Stimulated activated CD8-positive, alpha-beta memory T cell treated with anti-CD3 and anti-CD28 coated beads, Interleukin-7, amount 100 ng/mL, for 48 hours (primary cell): ENCODE measurements around the gene UNC13C.
"Not testable (repeated sequence)": the region's sequence is repeated elsewhere in the genome, so short reads cannot be mapped to it uniquely, and the experiment has no call there.

Experiments
- DNase-seq, 2 donors: peaks; one replicate each; pipeline ENCODE4 v3.0.0-alpha.2; 2020; ENCODE audit warnings: low read depth in 1 of 2; ENCODE audit errors: extremely low read depth in 1 of 2

Gene UNC13C

DNA sequence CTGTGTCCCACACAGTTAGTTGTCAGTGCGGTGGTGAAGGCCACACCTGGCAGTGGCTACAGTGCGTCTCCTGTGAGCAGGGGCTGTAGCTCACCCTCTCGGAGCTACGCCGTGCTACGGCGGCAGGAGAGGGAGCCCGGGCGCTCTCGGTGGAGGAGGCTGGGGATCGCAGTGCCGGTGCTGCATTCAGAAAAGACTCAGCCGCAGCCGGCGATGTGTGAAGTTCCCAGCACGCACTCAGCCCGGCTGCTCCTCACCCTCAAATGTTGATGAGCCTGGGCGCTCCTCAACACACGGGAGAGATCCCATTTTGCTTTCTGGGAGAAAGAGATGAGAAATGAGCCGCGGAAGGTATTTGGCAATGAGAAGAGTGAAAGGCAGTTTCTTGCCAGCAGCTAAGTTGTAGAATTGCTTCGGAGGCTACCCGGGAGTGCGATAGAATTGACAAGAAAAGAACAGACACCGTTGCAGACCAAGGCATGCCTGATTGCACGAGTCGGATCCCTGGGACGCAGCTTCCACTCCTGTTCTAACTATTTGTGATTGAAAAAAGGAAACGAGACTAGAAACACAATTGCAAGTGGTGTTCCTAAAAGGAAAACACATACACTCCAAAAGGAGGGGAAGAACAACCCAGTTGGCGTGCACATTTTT is at the start of gene UNC13C:
TSS of gene UNC13C (plus strand) at position 189 of the 654 bp plus-strand sequence. CDS start 34,463 bp downstream, outside the sequence.
- no peak for DNase-seq

DNA sequence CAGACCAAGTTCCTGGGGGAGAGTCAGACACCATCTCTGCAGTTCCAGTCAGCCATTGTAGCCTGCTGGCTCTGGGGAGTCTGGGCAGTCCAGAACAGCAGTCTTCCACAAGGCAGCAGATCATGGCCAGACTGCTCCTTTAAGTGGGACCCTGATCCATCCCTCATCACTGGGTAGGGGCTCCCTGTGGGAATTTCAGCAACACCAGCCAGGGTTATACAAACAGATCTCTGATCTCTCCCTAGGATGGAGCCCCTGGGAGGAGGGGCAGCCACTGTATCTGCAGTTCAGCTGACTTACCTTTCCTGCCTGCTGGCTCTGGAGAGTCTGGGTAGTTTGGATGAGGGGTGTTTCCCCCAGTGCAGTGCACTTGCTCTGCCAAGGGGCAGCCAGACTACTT is 42.1 kb upstream of the UNC13C start:
- DNase-seq: no peak

GRCh38 chr15:53937632-53938031 is 40.6 kb upstream of the UNC13C start:
- not testable (repeated sequence) for DNase-seq

- no peak for DNase-seq
Observed at GRCh38 chr15:53950572-53950971, 27.7 kb upstream of the UNC13C start.

DNA sequence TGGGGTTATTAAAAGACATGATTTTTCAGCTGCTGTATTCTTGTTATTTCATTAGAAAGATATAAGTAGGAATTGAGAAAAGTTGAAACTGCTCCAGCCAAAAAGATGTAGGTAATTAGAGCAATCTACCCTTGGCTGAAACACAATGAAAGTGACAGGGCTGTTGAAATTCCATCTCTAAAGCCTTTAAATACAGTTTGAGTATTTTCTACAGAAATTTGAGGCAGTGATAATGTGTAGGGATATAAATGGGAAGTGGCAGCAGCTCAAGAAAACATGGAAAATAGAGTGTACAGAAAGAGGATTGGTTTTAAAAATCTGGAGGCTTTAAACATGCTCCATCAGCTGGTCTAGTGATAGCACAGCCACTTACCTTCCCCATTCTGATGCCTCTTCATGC is 22.8 kb upstream of the UNC13C start:
- no peak for DNase-seq

GRCh38 chr15:53962646-53963561 is 15.3 kb upstream of the UNC13C start:
- DNase-seq: no peak

GRCh38 chr15:53963801-53964200 is 14.4 kb upstream of the UNC13C start:
- DNase-seq: no peak

DNA sequence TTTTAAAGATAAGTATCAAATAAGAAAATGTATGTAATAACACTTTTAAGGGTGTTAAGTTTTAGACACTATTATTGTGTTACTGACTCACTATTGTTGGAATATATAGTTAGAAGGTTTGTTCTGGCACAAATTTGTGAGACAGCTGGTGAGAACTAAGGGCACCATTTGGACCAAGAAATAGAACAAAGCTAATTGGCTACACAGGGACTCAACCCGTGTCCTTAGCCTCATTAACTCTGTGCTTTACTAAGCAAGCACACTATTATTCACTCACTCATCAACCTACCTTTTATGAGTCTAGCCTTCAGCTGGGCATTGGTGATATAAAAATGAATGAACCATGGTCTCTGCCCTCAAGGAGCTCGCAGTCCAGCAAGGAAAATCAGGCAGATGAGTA is 4.1 kb upstream of the UNC13C start:
- no peak for DNase-seq

- DNase-seq: no peak
Observed at GRCh38 chr15:53974813-53975212, 3.4 kb upstream of the UNC13C start.

DNA sequence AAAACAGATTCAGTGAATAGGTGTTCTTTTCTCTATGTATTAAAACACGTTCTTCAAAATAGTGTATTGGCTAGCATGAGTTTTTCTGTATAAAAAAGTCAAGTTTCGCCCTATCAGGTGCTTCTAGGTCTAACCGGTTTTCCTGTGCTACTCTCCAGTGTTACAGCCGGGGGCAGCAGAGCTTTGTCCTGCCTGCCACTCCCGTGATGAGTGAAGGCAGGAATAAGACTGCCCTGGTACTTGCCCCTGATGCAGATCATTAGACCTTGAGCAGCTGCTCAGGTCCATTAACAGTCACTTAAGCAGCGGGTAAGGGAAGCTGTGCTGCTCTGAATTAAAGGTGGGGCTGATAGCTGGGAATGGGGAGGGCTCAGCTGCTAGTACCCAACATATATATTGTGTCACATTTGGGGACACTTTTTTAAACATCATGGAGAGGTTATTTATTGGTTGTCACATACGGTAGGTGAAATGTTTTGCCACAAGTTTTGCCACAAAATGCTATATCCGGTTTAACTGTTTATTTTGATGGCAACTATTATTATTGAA is 1.3 kb upstream of the UNC13C start:
- DNase-seq: no peak

DNA sequence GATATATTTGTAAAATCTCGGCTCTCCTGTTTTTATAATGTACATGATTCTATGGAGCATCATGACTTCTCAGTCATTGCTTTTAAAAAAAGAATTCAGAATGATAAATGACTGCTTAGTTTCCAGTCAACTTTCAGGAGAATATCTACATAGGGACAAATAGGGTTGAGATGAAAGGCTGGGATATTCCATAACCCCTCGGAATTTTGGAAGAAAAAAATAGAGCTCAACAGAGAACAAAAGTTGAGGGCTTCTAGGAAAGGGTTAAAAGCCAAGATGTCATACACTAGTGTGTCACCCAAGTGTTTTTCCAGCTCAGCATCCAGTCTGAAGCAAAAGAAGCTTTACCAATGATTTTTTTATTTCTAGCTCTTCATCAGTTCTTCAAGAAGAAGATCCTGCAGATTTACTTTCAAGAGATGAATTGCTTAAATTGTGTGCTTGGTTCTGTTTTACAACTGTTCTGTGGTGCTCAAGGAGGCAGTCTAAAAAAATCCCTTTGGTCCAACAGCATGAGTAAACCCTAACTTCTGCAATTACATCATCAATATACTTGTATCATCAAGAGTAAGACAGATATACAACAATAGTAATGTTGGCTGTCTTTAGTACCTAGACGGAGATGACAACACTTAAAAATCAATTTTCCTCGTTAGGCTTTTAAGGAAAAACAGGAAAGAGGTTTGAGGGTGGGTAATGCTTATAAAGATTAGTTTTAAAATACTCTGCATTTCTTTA is 979 bp downstream of the UNC13C start:
- DNase-seq: no peak

DNA sequence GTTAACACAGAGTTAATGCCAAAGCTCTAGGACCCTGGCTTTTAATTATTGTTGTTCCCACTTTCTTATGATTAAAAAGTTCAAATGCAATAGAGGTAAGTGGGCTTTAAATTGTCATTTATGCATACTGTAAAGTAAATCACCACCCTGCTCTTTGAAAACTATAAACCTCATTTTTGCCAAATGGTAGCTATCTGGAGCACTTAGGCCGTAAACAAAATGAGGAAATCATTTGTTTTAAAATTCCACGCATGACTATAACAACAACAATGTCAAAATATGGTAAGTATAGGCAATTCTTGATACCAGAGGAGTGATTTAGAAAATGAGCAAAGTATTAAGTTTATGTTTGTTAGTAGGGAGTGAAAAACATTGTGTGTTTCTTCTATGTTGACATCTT is 1.8 kb downstream of the UNC13C start:
- no peak for DNase-seq

DNA sequence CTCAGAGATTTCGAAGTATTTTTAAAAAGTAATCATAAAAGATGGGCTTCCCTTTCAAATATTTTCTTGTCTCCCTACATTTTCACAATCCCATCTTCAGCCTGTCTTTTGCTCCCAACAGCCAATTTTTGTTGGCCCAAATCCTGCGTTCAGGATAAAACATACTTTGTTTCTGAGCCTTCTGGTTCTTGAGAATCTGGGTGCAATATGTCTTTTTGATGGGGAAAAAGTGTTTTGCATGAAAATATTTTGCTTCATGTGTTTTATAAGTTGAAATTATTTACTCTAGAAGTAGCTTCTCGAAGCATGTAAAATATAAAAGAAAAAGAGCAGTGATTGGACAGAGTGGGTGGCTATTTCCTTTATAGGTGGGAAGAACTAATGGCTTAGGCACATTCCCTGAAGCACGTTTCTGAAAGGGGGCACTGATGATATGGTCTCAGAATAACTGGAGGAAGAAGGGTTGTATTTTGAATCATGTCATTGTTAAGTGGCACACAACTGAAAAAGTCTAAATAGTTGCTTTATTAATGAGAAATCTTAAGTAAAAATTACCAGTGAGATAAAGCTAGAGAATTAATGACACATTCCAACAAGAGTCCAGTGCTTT is 3.9 kb downstream of the UNC13C start:
- no peak for DNase-seq

DNA sequence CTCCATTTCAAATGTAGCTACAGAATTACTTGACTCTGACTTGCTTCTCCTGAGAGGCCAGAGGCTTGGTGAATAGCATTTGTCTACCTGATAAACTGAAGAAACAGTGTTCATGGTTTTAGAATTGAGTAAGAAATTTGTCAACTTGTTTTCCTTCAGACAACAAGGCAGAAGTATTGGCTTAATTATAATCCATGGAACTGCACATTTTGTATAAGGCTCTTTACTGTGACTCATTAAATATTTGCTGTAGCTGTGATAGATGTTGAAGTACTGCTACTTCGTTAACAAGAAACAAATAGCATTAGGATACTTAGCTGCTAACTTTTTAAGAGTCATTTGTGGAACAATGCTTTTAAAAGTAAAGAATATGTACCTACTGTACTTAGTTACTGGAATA is 4.6 kb downstream of the UNC13C start:
- DNase-seq: no peak

GRCh38 chr15:53984221-53984620 is 6.0 kb downstream of the UNC13C start:
- no peak for DNase-seq

- no peak for DNase-seq
Observed at GRCh38 chr15:53985562-53985961, 7.3 kb downstream of the UNC13C start.

GRCh38 chr15:53987480-53987879 is 9.2 kb downstream of the UNC13C start:
- DNase-seq: no peak

DNA sequence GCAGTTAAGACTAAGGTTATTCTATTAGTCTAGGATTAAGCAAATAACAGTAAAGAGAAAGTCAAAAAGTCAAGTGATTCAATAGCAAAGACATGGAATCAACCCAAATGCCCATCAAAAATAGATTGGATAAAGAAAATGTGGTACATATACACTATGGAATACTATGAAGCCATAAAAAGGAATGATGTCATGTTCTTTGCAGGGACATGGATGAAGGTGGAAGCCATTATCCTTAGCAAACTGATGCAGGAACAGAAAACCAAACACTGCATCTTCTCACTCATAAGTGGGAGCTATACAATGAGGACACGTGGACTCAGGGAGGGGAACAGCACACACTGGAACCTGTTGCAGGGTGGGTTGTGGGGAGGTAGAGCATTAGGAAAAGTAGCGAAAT is 29.0 kb downstream of the UNC13C start:
- DNase-seq: no peak

GRCh38 chr15:54011656-54012055 is 33.4 kb downstream of the UNC13C start:
- DNase-seq: no peak

DNA sequence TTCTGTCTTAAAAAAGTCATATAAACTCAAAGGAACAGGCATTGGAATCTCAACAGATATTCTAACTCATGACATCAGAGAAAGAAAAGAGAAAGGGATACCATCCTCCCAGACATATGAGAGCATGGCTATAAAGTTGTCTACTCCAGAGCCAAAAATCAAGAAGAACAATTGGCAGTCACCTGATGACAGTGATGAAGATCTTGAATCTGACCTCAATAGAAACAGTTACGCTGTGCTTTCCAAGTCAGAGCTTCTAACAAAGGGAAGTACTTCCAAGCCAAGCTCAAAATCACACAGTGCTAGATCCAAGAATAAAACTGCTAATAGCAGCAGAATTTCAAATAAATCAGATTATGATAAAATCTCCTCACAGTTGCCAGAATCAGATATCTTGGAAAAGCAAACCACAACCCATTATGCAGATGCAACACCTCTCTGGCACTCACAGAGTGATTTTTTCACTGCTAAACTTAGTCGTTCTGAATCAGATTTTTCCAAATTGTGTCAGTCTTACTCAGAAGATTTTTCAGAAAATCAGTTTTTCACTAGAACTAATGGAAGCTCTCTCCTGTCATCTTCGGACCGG is 35.9 kb downstream of the UNC13C start:
- DNase-seq: no peak
